Gastrocnemius medialis (tissue), 4 donors: ENCODE data around the gene FBXO48.

Source experiments
- POLR2A ChIP-seq, 2 donors: fragments of 450-650 bp; IDR thresholded peaks; one replicate each; pipeline ENCODE4 v1.6.1; 2017; ENCODE audit warnings: antibody characterized with exemption in 2 of 2, mild to moderate bottlenecking in 2 of 2, moderate library complexity in 2 of 2
- TF ChIP-seq, protein P1 (sequence below), 5 experiments: fragments of 450-650 bp in 3 of 5; fragments of 200-600 bp in 2 of 5; sonication (generic) in 2 of 5; IDR thresholded peaks in 4 of 5; conservative IDR thresholded peaks in 1 of 5; 1 replicate in 4 of 5; 2 replicates in 1 of 5; pipeline ENCODE4 v1.5.1; 2016 to 2019; ENCODE audit warnings: antibody characterized with exemption in 5 of 5, mild to moderate bottlenecking in 3 of 5, moderate library complexity in 3 of 5

DNA sequence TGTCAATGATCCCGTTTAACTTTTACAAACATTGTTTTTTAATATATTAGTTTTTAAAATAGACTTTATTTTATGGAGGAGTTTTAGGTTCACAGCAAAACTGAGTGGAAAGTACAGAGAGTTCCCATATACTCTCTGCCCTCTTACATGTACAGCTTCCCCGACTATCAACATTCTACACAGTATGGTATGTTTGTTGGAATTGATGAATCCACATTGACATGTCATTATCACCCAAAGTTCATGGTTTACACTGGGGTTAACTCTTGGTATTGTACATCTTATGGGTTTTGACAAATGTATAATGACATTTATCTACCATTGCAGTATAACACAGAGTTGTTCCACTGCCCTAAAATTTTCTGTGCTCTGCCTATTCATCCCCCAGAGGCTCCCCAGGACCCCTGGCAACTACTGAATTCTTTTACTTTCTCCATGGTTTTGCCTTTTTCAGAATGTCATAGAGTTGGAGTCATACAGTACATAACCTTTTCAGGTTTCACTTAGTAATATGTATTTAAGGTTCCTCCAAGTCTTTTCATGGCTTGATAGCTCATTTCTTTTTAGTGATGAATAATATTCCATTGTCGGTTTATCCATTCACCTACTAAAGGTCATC is 5.8 kb upstream of the FBXO48 start:
- TF ChIP-seq, protein P1, sequence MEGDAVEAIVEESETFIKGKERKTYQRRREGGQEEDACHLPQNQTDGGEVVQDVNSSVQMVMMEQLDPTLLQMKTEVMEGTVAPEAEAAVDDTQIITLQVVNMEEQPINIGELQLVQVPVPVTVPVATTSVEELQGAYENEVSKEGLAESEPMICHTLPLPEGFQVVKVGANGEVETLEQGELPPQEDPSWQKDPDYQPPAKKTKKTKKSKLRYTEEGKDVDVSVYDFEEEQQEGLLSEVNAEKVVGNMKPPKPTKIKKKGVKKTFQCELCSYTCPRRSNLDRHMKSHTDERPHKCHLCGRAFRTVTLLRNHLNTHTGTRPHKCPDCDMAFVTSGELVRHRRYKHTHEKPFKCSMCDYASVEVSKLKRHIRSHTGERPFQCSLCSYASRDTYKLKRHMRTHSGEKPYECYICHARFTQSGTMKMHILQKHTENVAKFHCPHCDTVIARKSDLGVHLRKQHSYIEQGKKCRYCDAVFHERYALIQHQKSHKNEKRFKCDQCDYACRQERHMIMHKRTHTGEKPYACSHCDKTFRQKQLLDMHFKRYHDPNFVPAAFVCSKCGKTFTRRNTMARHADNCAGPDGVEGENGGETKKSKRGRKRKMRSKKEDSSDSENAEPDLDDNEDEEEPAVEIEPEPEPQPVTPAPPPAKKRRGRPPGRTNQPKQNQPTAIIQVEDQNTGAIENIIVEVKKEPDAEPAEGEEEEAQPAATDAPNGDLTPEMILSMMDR (IDR thresholded peaks at IDR 0.05 in 4 of 5, conservative IDR thresholded peaks at IDR 0.05 in 1 of 5) = no peak
- TF ChIP-seq POLR2A (IDR thresholded peaks at IDR 0.05) = no peak
